Measurements from ENCODE around the gene OR2T27. TPM values are rescaled to one million over a fixed set of nuclear protein-coding genes. Genes with fewer than 3 reads are reported as not detected.
A peak's percentile ranks its signal among the peaks of the same experiment; 100 is the strongest.
"Not testable (repeated sequence)": the region's sequence is repeated elsewhere in the genome, so short reads cannot be mapped to it uniquely, and the experiment has no call there.

The OR2T27 gene, protein sequence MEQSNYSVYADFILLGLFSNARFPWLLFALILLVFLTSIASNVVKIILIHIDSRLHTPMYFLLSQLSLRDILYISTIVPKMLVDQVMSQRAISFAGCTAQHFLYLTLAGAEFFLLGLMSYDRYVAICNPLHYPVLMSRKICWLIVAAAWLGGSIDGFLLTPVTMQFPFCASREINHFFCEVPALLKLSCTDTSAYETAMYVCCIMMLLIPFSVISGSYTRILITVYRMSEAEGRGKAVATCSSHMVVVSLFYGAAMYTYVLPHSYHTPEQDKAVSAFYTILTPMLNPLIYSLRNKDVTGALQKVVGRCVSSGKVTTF
- not detected for total RNA-seq
- long read RNA-seq: 0 reads

DNA sequence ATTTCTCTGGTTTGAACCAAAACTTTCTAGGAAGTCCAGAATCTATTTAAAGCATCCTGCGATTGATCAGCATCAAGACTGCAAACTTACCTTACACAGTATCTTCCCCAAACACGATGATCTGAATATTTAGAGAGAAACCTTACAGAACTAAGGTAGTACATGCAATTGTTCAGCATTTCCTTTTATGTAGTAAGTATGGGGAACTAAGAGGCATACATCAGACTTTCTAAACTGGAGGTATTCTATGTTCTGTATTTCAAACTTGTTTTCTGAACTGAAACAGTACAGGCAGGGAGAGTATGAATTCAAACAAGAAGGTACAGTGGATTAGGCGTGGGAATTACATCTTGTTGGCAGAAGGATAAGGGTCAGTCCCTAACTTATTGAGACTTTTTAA, at the start of gene OR2T27:
Gene OR2T27 (minus strand): TSS at position 175 of the 400 bp plus-strand sequence. CDS start 4,644 bp downstream, outside the sequence.
- intact Hi-C loops (cut with DNase I); ATAC-seq (ENCODE audit: poor library complexity); DNase-seq: not testable (repeated sequence)

DNA sequence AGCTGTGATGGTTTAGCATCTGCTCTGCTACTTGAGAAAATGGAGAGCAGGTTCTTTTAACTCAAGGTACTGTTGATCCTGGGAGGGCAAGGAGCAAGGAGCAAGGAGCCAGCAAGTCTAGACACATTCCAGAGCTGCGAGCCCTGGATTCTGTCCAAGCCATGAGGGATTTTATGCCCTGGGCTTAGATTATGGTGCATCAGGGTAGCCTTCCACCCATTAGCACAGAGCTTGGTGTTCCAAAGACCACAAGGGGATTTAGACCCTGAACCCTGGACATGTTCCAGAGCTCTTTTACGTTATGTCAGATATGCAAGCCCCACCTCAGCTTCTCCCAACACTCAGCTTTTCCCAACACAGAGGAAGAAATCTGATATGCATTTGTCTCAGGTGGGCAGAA, 49.3 kb upstream of the OR2T27 start:
- DNase-seq: no peak
- ATAC-seq (ENCODE audit: poor library complexity): no peak
- intact Hi-C loops (cut with DNase I): no loop called here

DNA sequence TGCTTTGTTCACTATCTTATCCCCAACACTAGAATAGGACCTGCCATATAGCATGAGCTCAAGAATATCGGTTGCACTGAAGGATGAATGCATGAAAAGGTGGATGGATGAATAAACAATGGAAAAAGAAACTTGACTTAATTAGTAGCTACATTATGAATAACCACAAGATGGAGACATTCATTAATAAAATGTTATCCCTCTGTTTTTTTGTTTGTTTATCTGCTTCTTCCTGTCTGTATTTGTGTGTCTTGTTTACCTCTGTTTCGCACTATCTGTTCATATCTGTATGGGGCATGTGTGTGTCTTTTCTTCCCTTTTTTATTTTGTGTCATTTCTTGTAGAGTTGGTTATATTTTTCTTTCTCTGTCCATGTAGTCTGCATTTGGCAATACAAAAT, 48.3 kb upstream of the OR2T27 start:
- intact Hi-C loops (cut with DNase I): no loop called here
- ATAC-seq (ENCODE audit: poor library complexity): no peak
- DNase-seq: no peak

DNA sequence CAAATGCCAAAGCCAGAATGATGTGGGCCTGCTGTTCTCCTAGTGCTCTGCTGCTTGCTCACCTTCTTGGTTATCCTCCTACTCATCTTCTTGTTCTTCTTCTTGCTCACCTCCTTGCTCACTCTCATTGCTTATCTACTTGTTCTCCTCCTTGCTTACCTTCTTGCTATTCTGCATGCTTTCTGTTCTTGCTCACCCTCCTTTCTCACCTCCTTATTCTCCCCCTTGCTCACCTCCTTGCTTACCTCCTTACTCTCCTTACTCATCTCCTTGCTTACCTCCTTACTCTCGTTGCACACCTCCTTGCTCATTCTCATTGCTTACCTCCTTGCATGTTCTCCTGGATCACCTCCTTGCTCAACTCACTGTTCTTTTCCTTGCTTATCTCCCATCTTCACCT, 47.4 kb upstream of the OR2T27 start, which contains the start of gene OR14I1:
Gene OR14I1 (minus strand): TSS at position 53 of the 400 bp plus-strand sequence.
- intact Hi-C loops (cut with DNase I): no loop called here
- DNase-seq (no peak), ATAC-seq (ENCODE audit: poor library complexity) (no peak)

DNA sequence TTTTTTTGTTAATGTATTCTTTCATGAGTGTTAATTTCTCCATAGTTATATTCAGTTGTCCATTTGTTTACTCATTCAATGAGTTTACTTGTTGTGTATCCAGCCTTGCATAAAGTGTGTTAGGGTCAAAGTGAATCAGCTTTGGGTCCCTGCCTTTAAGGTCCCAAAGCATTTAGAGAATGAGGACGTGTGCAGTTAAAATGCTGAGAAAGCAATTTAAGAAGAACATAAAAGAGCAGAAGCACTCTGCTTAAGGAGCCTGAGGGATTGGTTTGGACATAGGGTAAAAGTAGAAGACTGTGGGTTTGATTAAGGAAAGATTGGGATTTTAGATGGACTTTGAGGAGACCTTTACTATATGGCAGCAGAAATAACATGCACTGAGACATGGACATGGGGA, 43.8 kb upstream of the OR2T27 start:
- intact Hi-C loops (cut with DNase I): no loop called here
- ATAC-seq (ENCODE audit: poor library complexity) (no peak), DNase-seq (no peak)

DNA sequence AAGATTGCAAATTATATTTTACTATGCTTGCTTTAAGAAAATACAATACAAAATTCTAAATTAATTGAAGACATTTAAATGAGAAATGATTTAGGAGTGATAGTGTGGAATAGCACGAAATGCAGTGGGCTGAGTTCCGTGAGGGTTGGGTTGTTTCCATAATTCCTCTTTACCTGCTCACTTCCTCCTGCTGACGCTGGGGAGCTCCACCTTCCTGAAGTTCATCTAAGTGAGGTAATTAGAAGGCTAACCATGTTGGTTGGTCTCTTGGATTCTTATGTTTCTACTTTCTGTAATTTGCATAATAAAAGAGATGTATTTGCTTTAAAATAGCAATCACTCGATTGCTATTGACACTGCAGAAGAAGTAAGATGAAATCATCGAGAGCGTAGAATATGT, 42.6 kb upstream of the OR2T27 start:
- intact Hi-C loops (cut with DNase I): no loop called here
- DNase-seq: no peak

DNA sequence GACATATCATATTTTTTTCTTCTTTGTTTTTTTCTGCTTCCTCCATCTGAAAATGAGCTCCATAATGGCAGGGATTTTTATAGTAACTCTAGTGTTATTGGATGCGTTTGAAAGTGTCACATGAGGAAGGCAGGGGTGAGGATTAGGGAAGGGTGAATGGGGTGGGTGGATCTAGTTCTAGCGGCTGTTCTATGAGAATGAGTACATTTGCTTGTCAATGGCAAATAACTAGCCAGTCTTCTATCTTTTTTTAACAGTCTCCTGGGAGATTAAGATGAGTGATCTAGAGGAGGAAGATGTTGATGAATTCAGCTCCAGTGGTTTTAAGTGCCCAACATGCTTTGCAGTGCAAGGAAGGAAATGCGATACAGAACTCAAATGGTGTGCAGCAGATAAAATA, 41.4 kb upstream of the OR2T27 start:
- ATAC-seq (ENCODE audit: poor library complexity) (no peak), DNase-seq (no peak)
- intact Hi-C loops (cut with DNase I): no loop called here

More for the DNA sequence above, 42.6 kb upstream of the OR2T27 start:
- no peak for ATAC-seq (ENCODE audit: poor library complexity)

DNA sequence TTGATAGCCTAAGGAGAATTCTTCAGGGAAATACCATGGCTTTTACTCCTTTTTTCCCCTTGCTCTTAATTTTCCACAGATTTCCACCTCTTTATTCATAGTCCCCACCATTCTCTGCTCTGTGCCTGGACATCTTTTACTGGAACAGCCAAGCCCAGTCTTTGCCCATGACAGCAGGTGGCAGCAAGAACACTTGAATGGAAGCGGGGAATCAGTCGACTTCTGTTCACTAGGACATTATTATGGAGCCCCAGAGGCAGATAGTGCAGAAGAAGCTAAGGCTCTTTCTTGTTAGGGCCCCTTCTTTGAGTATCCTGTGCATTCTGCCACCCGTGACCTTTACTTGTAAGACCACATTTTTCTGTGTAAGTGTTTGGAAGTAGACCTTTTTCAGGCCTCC, 40.9 kb upstream of the OR2T27 start:
- intact Hi-C loops (cut with DNase I): no loop called here
- no peak for DNase-seq
- ATAC-seq (ENCODE audit: poor library complexity): peak; percentile 57

DNA sequence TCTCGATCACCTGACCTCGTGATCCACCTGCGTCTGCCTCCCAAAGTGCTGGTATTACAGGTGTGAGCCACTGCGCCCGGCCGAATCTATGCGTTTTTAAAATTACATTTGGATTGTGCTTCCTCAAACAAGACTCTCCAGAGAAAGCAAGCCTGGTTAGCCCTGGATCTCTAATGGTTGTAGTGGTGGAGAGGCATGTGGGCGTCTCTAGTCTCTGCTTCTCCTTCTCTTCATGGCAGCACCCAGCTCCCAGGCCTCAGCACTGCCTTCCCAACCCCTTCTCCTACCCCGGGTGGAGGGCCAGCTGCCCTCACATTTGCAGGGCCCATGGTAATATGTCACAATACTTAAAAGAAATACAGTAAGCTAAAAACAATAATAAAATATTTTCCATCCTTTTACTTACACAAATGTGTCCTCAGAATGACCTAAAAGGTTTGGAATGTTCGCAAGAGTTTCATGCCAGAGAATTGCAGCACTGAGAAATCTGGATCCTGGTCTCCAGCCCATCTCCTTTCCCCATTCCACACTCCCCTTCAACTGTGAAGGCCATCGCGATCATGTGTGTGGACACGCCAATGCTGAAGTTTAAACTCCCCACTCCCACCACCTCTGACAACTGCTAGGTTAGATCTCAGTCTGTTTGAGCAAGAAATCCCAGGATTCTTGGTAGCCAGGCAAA, 40.3 kb upstream of the OR2T27 start:
- intact Hi-C loops (cut with DNase I): no loop called here
- ATAC-seq (ENCODE audit: poor library complexity): no peak
- no peak for DNase-seq

DNA sequence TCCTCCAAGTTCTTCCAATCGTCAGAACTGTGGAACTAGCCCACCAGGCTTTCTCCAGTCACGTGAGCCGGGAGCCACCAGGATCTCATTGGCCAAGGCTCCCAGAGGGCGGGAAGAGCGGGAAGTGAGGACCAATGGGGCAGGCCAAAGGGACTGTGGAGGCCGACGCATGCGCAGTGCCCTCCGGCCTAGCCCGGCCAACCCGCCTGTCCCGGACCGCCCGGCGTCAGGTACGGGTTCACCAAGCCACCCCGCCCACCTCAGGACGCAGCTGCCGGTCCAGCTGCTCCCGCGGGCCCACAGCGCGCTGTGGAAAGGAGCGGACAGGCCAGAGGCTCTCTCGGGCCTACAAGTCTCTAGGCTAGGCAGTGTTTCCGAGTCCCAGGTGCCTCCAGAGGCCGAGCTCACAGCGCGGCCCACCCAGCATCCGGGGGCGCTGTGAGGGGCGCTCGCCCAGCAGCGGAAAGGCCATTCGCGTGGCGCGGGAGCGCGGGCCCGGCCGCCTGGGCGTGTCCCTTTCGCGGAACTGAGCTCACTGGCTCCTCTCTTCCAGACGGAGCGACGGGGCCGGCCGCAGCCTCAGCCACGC, 36.3 kb upstream of the OR2T27 start:
- DNase-seq (no peak), ATAC-seq (ENCODE audit: poor library complexity) (no peak)
- intact Hi-C loops (cut with DNase I): no loop called here

DNA sequence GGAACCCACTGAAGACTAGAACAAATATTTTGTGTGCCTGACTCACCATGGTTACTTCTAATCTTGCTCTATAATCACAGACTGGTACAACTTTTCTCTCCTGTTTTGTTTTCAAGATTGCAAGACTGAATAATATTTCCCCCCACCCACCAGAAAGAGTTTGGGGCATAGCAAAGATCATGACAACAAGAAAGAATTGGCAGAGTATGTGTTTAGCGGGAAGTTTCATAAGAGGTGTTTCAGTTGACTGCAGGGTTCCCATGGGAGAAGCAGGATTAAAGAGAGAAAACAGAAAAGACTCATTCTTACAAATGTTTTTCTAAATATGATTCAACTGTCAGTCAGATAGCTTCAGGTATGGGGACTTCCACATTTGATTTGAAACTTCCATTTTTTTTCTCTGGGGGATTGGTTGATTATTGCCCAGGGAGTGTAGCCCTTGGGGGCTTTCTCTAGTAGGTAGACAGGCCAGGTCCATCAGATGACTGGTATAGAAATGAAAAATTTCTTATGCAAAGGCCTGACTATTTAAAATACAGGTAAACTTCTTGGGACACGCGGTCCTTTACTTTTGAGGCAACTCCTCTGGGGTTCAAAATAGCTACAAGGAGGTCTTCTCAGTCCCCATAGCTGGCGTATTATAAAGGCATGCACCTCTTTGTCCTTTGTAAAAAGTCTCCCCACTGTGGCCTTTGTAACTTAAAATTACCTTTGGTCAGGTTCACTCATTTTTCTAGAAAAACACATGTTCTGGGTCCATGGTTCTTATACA, 33.4 kb upstream of the OR2T27 start:
- intact Hi-C loops (cut with DNase I): no loop called here
- no peak for ATAC-seq (ENCODE audit: poor library complexity)

DNA sequence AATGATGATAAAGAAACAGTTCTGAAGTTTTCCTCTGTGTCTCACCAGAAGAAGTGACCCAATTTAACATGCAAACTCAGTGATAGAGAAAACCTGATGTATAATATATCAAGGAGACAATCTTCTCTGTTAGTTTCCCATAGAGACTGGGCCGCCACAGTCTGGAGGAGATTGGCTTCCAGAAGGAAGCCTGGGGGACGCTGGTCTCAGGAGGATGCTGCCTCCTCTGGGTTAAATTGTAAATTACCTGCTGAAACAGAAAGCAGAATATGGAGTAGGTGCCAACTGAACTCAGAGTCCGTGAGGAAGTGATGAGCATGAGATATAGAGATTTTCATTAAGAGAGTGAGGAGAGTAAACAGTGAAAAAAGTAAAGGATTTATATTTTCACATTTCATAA, 31.5 kb upstream of the OR2T27 start:
- intact Hi-C loops (cut with DNase I): no loop called here
- ATAC-seq (ENCODE audit: poor library complexity) (no peak), DNase-seq (no peak)

More for the DNA sequence above, 33.4 kb upstream of the OR2T27 start:
- no peak for DNase-seq

DNA sequence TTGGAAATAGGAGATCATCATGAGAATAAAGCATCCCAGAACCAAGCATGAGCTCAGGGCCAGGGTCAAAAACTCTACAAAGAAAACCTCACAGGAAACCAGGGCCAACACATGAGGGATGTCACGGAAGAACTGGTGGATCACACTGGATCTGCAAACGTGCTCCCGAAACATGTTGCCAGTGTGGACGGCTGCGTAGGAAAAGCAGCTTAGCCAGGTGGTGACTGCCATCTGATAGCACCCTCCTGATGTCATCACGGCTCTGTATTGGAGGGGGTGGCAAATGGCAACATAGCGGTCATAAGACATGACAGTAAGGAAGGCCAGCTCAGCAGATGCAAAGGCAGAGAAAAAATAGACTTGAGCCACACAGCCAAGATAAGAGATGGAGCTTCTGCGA, 26.3 kb upstream of the OR2T27 start:
- intact Hi-C loops (cut with DNase I): no loop called here
- DNase-seq (no peak), ATAC-seq (ENCODE audit: poor library complexity) (no peak)

DNA sequence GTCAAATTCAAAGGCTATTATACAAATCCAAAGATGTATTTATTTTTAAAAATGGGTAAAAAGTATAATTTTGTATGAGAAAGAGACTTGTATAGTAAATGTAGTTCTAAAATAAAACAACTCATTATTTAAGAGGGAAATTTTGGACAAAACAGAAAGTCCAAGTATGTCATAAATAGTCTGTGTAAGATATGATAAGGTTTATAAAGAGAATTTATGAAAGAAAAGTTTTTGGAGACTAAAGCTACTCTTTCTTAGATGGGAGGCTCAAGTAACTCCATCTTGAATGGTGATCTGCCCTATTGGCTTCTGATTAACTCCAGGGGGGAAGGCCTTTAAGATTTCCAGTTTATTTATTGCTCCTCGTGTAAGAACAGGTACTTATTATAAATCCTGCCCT, 14.7 kb upstream of the OR2T27 start:
- DNase-seq: no peak
- intact Hi-C loops (cut with DNase I): no loop called here
- ATAC-seq (ENCODE audit: poor library complexity): no peak

DNA sequence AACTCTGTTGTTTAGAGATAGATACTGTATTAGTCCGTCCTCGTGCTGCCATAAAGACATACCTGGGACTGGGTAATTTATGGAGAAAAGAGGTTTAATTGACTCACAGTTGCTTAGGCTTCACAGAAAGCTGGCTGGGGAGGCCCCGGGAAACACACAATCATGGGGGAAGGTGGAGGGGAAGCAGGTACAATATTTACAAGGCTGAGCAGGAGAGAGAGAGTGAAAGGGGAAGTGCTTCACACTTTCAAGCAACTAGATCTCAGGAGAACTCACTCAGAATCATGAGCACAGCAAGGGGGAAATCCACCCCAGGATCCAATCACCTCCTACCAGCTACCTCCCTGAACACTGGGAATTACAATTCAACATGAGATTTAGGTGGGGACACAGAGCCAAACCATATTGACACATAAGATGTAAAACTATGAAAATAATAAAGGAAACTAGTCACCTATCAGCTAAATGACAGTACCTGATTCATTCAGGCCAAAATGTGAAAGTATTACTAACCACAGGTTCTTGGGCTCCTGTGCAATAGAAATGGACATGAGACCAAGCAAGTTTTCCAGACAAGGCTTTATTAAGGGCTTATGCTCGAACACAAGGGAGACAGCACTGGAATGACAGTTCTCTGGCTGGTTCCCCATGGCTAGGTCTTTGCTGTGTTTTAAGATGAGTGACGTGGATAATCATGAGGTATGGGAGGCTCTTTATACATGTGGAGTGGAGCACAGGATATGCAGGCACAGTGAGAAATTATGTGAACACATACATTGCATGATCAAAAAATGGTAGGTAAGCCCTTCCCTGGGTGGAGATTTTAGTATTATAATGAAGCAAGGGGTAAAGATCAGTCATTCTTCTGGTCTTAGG, 8.4 kb upstream of the OR2T27 start:
- intact Hi-C loops (cut with DNase I); DNase-seq; ATAC-seq (ENCODE audit: poor library complexity): not testable (repeated sequence)

DNA sequence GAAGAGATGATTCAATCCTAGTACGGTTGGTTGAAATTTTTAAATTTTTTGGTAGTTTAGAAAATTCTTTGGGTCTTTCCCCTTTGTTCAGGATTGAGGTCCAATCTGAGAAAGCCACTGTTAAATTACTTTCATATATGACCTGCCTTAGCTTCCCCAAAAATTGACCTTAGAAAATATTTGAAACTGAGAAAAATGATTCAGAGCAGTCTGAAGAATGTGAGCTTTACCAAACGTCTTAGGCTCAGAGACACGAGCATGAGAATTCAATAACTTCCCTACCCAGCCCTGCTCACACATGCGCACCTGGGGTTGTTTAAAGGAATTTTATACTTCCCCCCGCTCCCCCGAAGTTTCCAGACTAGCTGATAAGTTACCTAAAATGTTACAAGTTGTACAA, 1.5 kb upstream of the OR2T27 start:
- DNase-seq; intact Hi-C loops (cut with DNase I): not testable (repeated sequence)

DNA sequence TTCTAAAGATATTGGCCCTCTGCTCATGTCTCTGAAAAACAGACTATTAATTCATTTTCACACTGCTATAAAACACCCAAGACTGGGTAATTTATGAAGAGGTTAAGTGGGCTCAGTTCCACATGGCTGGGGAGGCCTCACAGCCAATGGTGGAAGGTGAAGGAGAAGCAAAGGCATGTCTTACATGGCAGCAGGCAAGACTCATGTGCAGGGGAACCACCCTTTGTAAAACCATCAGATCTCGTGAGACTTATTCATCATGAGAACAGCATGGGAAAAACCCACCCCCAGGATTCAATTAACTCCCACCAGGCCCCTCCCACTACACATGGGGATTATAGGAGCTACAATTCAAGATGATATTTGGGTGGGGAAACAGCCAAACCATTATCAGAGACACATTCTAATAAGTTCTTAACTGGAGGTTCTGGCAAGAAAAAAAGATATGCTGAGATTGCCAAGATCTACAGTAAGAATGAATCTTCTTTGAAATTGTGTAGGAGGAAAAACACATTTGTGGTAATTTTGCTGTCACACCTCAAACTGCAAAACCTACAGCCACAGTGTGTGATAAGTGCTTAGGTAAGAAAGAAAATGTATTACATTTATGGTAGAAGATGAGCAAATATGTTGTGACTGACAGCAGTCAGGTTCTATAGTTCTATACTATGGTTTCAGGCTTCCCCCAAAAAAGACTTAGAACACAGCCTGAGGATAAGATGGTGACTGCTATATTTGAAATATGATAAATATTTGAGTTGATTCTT, 6.4 kb downstream of the OR2T27 start:
- intact Hi-C loops (cut with DNase I): loop anchor here (10.0 kb wide), 1 partner anchor 204 kb away; the partner anchor contains the start of gene OR2T2
- DNase-seq; ATAC-seq (ENCODE audit: poor library complexity): not testable (repeated sequence)

More for the DNA sequence above, 1.5 kb upstream of the OR2T27 start:
- ATAC-seq (ENCODE audit: poor library complexity): not testable (repeated sequence)

Data from Right ventricle myocardium superior (tissue), 1 donor.